Inflammatory macrophage treated with lipopolysaccharide for 1 hour (primary cell): ENCODE data around the gene PRPF6.
"Not testable (repeated sequence)": the region's sequence is repeated elsewhere in the genome, so short reads cannot be mapped to it uniquely, and the experiment has no call there.

ENCODE experiments used
- DNase-seq, 2 donors: peaks; one replicate each; pipeline ENCODE4 v3.0.0-alpha.2; 2020 to 2022

PRPF6 gene

GRCh38 chr20:63976980-63977738, 3.8 kb upstream of the PRPF6 start:
- peak; percentile 44 to 52 for DNase-seq

GRCh38 chr20:63977739-63978276, 3.1 kb upstream of the PRPF6 start:
- DNase-seq, result peak in 1 of 2 donors; percentile 68

- DNase-seq, result no peak
These were observed 2.4 kb upstream of the PRPF6 start for GRCh38 chr20:63978319-63979228.

GRCh38 chr20:63979229-63979556, 1.7 kb upstream of the PRPF6 start:
- no peak for DNase-seq

GRCh38 chr20:63979557-63980316, 1.2 kb upstream of the PRPF6 start, which contains the start of gene SAMD10:
Gene SAMD10 (minus strand): TSS chr20:63979642. CDS start chr20:63979467, 175 bp downstream.
- DNase-seq, result peak; percentile 85 to 96

GRCh38 chr20:63980317-63980805, 571 bp upstream of the PRPF6 start:
- DNase-seq, result no peak

- DNase-seq, result no peak
These were observed 2.0 kb downstream of the PRPF6 start for GRCh38 chr20:63982937-63983336.

- DNase-seq, result no peak
These were observed 20.0 kb downstream of the PRPF6 start for GRCh38 chr20:64000906-64001305.

GRCh38 chr20:64001607-64002011, 20.7 kb downstream of the PRPF6 start:
- DNase-seq, result no peak

- DNase-seq, result no peak
These were observed 23.2 kb downstream of the PRPF6 start for GRCh38 chr20:64003960-64004725.

GRCh38 chr20:64005394-64005793, 24.5 kb downstream of the PRPF6 start:
- no peak for DNase-seq

GRCh38 chr20:64006490-64006889, 25.6 kb downstream of the PRPF6 start:
- no peak for DNase-seq

GRCh38 chr20:64006902-64007301, 26.0 kb downstream of the PRPF6 start:
- DNase-seq, result no peak

GRCh38 chr20:64009811-64010387, 29.0 kb downstream of the PRPF6 start:
- DNase-seq, result no peak

GRCh38 chr20:64010711-64011237, 29.8 kb downstream of the PRPF6 start:
- no peak for DNase-seq

GRCh38 chr20:64011366-64011779, 30.4 kb downstream of the PRPF6 start:
- DNase-seq, result no peak

GRCh38 chr20:64012385-64013154, 31.6 kb downstream of the PRPF6 start:
- not testable (repeated sequence) for DNase-seq

GRCh38 chr20:64015635-64016034, 34.7 kb downstream of the PRPF6 start:
- no peak for DNase-seq

GRCh38 chr20:64021124-64021975, 40.4 kb downstream of the PRPF6 start:
- no peak for DNase-seq
